ENCODE measurements around the gene ADIPOR2.

Gene ADIPOR2

DNA sequence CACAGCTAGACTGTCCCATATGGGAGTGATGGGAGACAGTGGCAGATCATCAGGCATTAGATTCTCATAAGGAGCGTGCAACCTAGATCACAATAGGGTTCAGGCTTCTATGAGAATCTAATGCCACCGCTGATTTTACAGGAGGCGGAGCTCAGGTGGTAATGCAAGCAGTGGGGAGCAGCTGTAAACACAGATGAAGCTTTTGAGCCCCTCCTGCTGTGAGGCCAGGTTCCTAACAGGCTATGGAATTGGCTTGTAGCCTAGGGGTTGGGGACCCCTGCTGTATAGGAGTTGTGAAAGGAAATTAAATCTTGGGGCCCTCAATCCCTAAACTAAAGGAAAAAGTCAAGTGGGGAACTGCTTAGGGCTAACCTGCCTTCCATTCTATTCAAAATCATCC, 29.6 kb downstream of the ADIPOR2 start:
- Histone ChIP-seq H4K20me1 (ENCODE audit: insufficient read depth, low read length) (peaks cover 58% of the 10 kb centered on the region), H3K27me3 (ENCODE audit: insufficient read depth, low read length, poor library complexity) (no peaks in the 10 kb centered on the region), H3K4me3 (ENCODE audit: low read depth in 1 of 2, low read length in 2 of 2) (no peak overlapping the region), H3K79me2 (ENCODE audit: insufficient read depth, low read length) (peaks cover 93% of the 10 kb centered on the region), H3K27ac (ENCODE audit: low read length) (no peak overlapping the region), H3K4me2 (ENCODE audit: insufficient read depth, low read length) (no peak overlapping the region), H3K9ac (ENCODE audit: low read depth, low read length) (no peak overlapping the region), H3K4me1 (ENCODE audit: insufficient read depth, low read length) (no peaks in the 10 kb centered on the region), H3K9me3 (ENCODE audit: insufficient read depth, low read length, severe bottlenecking) (peaks cover under 1% of the 10 kb centered on the region), H3K36me3 (ENCODE audit: insufficient read depth, low read length) (peaks cover 1% of the 10 kb centered on the region; the same call in 1 of the 2 replicates), H2AFZ (ENCODE audit: low read depth, low read length) (no peak overlapping the region)
- ATAC-seq (ENCODE audit: insufficient read depth, low read depth) (no peak), DNase-seq (no peak)
- TF ChIP-seq EZH2 (IDR thresholded peaks at IDR 0.05; ENCODE audit: borderline replicate concordance, low read depth, low read length, severe bottlenecking) (no peak), CTCF (IDR thresholded peaks at IDR 0.05; ENCODE audit: borderline replicate concordance, extremely low read depth, low read length, poor library complexity, severe bottlenecking) (no peak)

DNA sequence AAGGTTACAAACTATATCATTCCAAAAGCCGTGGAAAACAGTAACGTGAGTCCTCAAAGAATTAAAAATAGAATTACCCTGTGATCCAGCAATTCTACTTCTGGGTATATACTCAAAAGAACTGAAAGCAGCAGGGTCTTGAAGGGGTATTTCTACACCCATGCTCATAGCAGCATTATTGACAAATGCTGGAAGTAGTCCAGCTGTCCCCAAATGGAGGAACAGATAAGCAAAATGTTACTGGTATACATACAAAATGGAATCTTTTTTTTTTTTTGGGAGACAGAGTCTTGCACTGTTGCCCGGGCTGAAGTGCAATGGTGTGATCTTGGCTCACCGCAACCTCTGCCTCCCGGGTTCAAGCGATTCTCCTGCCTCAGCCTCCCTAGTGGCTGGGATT, 32.9 kb downstream of the ADIPOR2 start:
- Histone ChIP-seq H3K79me2 (ENCODE audit: insufficient read depth, low read length) (peaks cover 91% of the 10 kb centered on the region), H2AFZ (ENCODE audit: low read depth, low read length) (no peak overlapping the region), H3K36me3 (ENCODE audit: insufficient read depth, low read length) (no peaks in the 10 kb centered on the region), H4K20me1 (ENCODE audit: insufficient read depth, low read length) (peaks cover 50% of the 10 kb centered on the region), H3K9ac (ENCODE audit: low read depth, low read length) (no peak overlapping the region), H3K4me3 (ENCODE audit: low read depth in 1 of 2, low read length in 2 of 2) (no peak overlapping the region), H3K4me2 (ENCODE audit: insufficient read depth, low read length) (no peak overlapping the region), H3K27me3 (ENCODE audit: insufficient read depth, low read length, poor library complexity) (no peaks in the 10 kb centered on the region), H3K4me1 (ENCODE audit: insufficient read depth, low read length) (no peaks in the 10 kb centered on the region), H3K9me3 (ENCODE audit: insufficient read depth, low read length, severe bottlenecking) (no peaks in the 10 kb centered on the region), H3K27ac (ENCODE audit: low read length) (no peak overlapping the region)
- ATAC-seq (ENCODE audit: insufficient read depth, low read depth) (no peak), DNase-seq (no peak)
- TF ChIP-seq EZH2 (IDR thresholded peaks at IDR 0.05; ENCODE audit: borderline replicate concordance, low read depth, low read length, severe bottlenecking) (no peak), CTCF (IDR thresholded peaks at IDR 0.05; ENCODE audit: borderline replicate concordance, extremely low read depth, low read length, poor library complexity, severe bottlenecking) (no peak)

DNA sequence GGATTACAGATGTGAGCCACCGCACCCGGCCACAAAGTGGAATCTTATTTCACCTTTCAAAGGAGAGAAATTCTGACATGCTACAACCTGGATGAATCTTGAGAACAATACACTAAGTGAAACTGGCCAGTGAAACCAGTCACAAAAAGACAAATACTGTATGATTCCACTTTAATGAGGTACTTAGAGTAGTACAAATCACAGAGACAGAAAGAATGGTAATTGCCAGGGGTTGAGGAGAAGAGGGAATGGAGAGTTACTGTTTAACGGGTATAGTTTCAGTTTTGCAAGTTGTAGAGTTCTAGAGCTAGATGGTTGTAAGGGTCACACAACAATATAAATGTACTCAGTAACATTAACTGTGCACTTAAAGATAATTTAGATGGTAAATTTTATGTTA, 33.4 kb downstream of the ADIPOR2 start:
- no peaks in the 10 kb centered on the region for H3K4me1 ChIP-seq (ENCODE audit: insufficient read depth, low read length)
- no peak overlapping the region for H3K27ac ChIP-seq (ENCODE audit: low read length)

More for the DNA sequence above, 33.4 kb downstream of the ADIPOR2 start:
- TF ChIP-seq CTCF (IDR thresholded peaks at IDR 0.05; ENCODE audit: borderline replicate concordance, extremely low read depth, low read length, poor library complexity, severe bottlenecking): no peak
- no peak for TF ChIP-seq EZH2 (IDR thresholded peaks at IDR 0.05; ENCODE audit: borderline replicate concordance, low read depth, low read length, severe bottlenecking)
- no peak overlapping the region for H2AFZ ChIP-seq (ENCODE audit: low read depth, low read length)
- ATAC-seq (ENCODE audit: insufficient read depth, low read depth) (no peak), DNase-seq (no peak)
- H3K9ac ChIP-seq (ENCODE audit: low read depth, low read length): no peak overlapping the region
- H3K4me3 ChIP-seq (ENCODE audit: low read depth in 1 of 2, low read length in 2 of 2): no peak overlapping the region
- H3K27me3 ChIP-seq (ENCODE audit: insufficient read depth, low read length, poor library complexity): no peaks in the 10 kb centered on the region
- no peaks in the 10 kb centered on the region for H3K9me3 ChIP-seq (ENCODE audit: insufficient read depth, low read length, severe bottlenecking)
- H3K79me2 ChIP-seq (ENCODE audit: insufficient read depth, low read length): peaks cover 90% of the 10 kb centered on the region
- H4K20me1 ChIP-seq (ENCODE audit: insufficient read depth, low read length): peaks cover 46% of the 10 kb centered on the region
- no peak overlapping the region for H3K4me2 ChIP-seq (ENCODE audit: insufficient read depth, low read length)
- H3K36me3 ChIP-seq (ENCODE audit: insufficient read depth, low read length): no peaks in the 10 kb centered on the region

All from DND-41 (cell line).